Ovary (tissue), 3 donors: ENCODE measurements around the gene BTBD9.

ENCODE experiments used
- CTCF ChIP-seq, 3 donors: fragments of 450-650 bp in 2 of 3; fragments of 200-600 bp in 1 of 3; IDR thresholded peaks; one replicate each; pipeline versions ENCODE4 v1.5.1 to v1.8.0; 2016 to 2022; ENCODE audit warnings: antibody characterized with exemption in 3 of 3, mild to moderate bottlenecking in 1 of 3
- EP300 ChIP-seq: sonication (generic); formaldehyde crosslinking; IDR thresholded peaks from one replicate; pipeline ENCODE4 v1.6.1; 2017; ENCODE audit warnings: antibody characterized with exemption
- POLR2A ChIP-seq: fragments of 450-650 bp; IDR thresholded peaks from one replicate; pipeline ENCODE4 v1.6.1; 2017; ENCODE audit warnings: antibody characterized with exemption, mild to moderate bottlenecking, moderate library complexity
- donor health status: DM: no; HTN: no; CAD: no.

GRCh38 chr6:38127284-38127683 lies 512.4 kb downstream of the BTBD9 start:
- no peak for TF ChIP-seq POLR2A
- no peak for TF ChIP-seq CTCF (IDR thresholded peaks at IDR 0.05)
- no peak for TF ChIP-seq EP300
